Naive thymus-derived CD4-positive, alpha-beta T cell (primary cell): ENCODE measurements around the gene VSIG10. TPM values are rescaled to one million over a fixed set of nuclear protein-coding genes. Genes with fewer than 3 reads are reported as not detected.

Experiments used
- ATAC-seq: fragments of 150-1000 bp; cut with Tn5 transposase; 2 replicates; pipeline ENCODE4 v1.10.0; 2021; ENCODE audit warnings: mild to moderate bottlenecking, moderate library complexity
- CTCF ChIA-PET: fragments of 350-600 bp; sonication (Branson Sonifier 250); formaldehyde crosslinking; loops from one replicate; lab custom pipeline; 2021; ENCODE audit warnings: antibody characterized with exemption; lab: Charles Lee
- POLR2A ChIA-PET: fragments of 350-600 bp; sonication (Branson Sonifier 250); formaldehyde crosslinking; loops from one replicate; lab custom pipeline; 2021; ENCODE audit warnings: antibody characterized with exemption, inconsistent platforms; lab: Charles Lee
- DNase-seq, 9 donors: peaks; one replicate each; pipeline versions ENCODE4 v3.0.0 to v3.0.0-alpha.2; 2020 to 2022; ENCODE audit warnings: mixed read lengths in 1 of 9
- H3K27ac ChIP-seq: one replicate; pipeline ENCODE4 v1.7.0; 2013; ENCODE audit warnings: mild to moderate bottlenecking, low read depth, low read length, moderate library complexity
- H3K27me3 ChIP-seq, 2 donors: one replicate each; pipeline ENCODE4 v1.7.0; 2013; ENCODE audit warnings: low read length in 2 of 2, mild to moderate bottlenecking in 2 of 2, moderate library complexity in 2 of 2; ENCODE audit not compliant: control insufficient read depth in 2 of 2, insufficient read depth in 2 of 2
- H3K36me3 ChIP-seq, 3 experiments: 1 replicate in 2 of 3; 2 replicates in 1 of 3; pipeline ENCODE4 v1.7.0; 2013; ENCODE audit warnings: low read length in 3 of 3, mild to moderate bottlenecking in 3 of 3, moderate library complexity in 1 of 3; ENCODE audit not compliant: insufficient read depth in 3 of 3, control insufficient read depth in 2 of 3
- H3K4me1 ChIP-seq, 2 donors: one replicate each; pipeline ENCODE4 v1.7.0; 2013; ENCODE audit warnings: low read length in 2 of 2, mild to moderate bottlenecking in 2 of 2, moderate library complexity in 1 of 2; ENCODE audit not compliant: control insufficient read depth in 2 of 2, insufficient read depth in 2 of 2
- H3K4me3 ChIP-seq: 2 replicates; pipeline ENCODE4 v1.7.0; 2013; ENCODE audit warnings: mild to moderate bottlenecking, low read length
- H3K9me3 ChIP-seq, 3 experiments: 1 replicate in 2 of 3; 2 replicates in 1 of 3; pipeline ENCODE4 v1.7.0; 2013; ENCODE audit warnings: low read length in 3 of 3; ENCODE audit not compliant: control insufficient read depth in 2 of 3
- H3K27ac Mint-ChIP-seq, 9 donors: one replicate each; pipeline ENCODE4 v1.8.0; 2020 to 2022; ENCODE audit warnings: mixed read lengths in 9 of 9, mild to moderate bottlenecking in 8 of 9, moderate library complexity in 5 of 9, inconsistent platforms in 2 of 9
- H3K27me3 Mint-ChIP-seq, 5 donors: one replicate each; pipeline ENCODE4 v1.8.0; 2021 to 2022; ENCODE audit warnings: mixed read lengths in 5 of 5, mild to moderate bottlenecking in 1 of 5
- H3K36me3 Mint-ChIP-seq, 5 donors: one replicate each; pipeline ENCODE4 v1.8.0; 2020 to 2022; ENCODE audit warnings: mixed read lengths in 5 of 5, mild to moderate bottlenecking in 3 of 5, inconsistent platforms in 1 of 5
- H3K4me1 Mint-ChIP-seq, 7 donors: one replicate each; pipeline ENCODE4 v1.8.0; 2020 to 2022; ENCODE audit warnings: mixed read lengths in 7 of 7, mild to moderate bottlenecking in 3 of 7, inconsistent platforms in 1 of 7
- H3K4me3 Mint-ChIP-seq, 10 donors: one replicate each; pipeline ENCODE4 v1.8.0; 2020 to 2022; ENCODE audit warnings: mild to moderate bottlenecking in 10 of 10, mixed read lengths in 10 of 10, moderate library complexity in 6 of 10, inconsistent platforms in 2 of 10
- H3K9me3 Mint-ChIP-seq, 11 donors: one replicate each; pipeline ENCODE4 v1.8.0; 2020 to 2022; ENCODE audit warnings: mixed read lengths in 11 of 11, mild to moderate bottlenecking in 4 of 11, inconsistent platforms in 1 of 11, moderate library complexity in 1 of 11
- intact Hi-C, 2 donors: fragments of 100-400 bp; cut with micrococcal nuclease; formaldehyde crosslinking; loops; one replicate each; pipeline ENCODE4 v1.15.1; 2023
- polyA plus RNA-seq, 2 donors: library from polyadenylated mRNA; unstranded; fragments of 300-500 nt; fragmentation: Illumina TruSeq; gene quantifications; one replicate each; pipeline ENCODE4 v1.2.3, GENCODE V29; 2021
- total RNA-seq, 6 experiments: library from RNA in 5 of 6; stranded (reverse) in 5 of 6; gene quantifications; 1 replicate in 5 of 6; 2 replicates in 1 of 6; pipeline ENCODE4 v1.2.3 and lab custom pipeline; 2021 to 2026

The VSIG10 gene
- total and polyA plus RNA-seq, 7 experiments from 2014 or later: 1.5 to 8.5 (median 5.3) TPM

- DNase-seq (peak in 8 of 9 donors; percentile 17 to 57 (median 26)), ATAC-seq (peak; percentile 55)
- Histone ChIP-seq H3K27ac (peak overlapping the region; percentile 80), H3K4me3 (peak overlapping the region; percentile 69), H3K36me3 (peaks cover 0 to 8% (median 0%) of the 10 kb centered on the region in 3 experiments), H3K9me3 (no peaks in the 10 kb centered on the region), H3K4me1 (peaks cover 13 to 27% of the 10 kb centered on the region in 2 donors), H3K27me3 (no peaks in the 10 kb centered on the region)
- intact Hi-C loops: loop anchor here (1.0 to 10.0 kb wide), 12 partner anchors 42 to 1784 kb away; partner anchors contain the start of genes RFC5 (in 2 of the 2), FBXO21 (in 1 of the 2), MED13L (in 1 of the 2) and PEBP1 (in 1 of the 2)
- peaks cover 42 to 63% (median 56%) of the 10 kb centered on the region in 7 donors for H3K4me1 Mint-ChIP-seq
- H3K36me3 Mint-ChIP-seq: peaks cover 0 to 3% (median 0%) of the 10 kb centered on the region in 5 donors
- no peaks in the 10 kb centered on the region for H3K27me3 Mint-ChIP-seq
- POLR2A ChIA-PET: interaction anchor here (0.5 to 2.3 kb wide), 5 partner anchors 8 to 312 kb away, joined by 3 to 9 read pairs (median 3); partner anchors contain the start of genes RFC5 and TAOK3
- peak overlapping the region; percentile 91 to 96 (median 93) for H3K27ac Mint-ChIP-seq
- peaks cover 0 to 1% (median 0%) of the 10 kb centered on the region in 11 donors for H3K9me3 Mint-ChIP-seq
- H3K4me3 Mint-ChIP-seq: peak overlapping the region; percentile 80 to 100 (median 91)
- CTCF ChIA-PET: interaction anchor here (1.0 to 1.3 kb wide), 2 partner anchors 7 to 31 kb away, joined by 3 to 4 read pairs; no protein-coding TSS in a partner anchor
Measured at GRCh38 chr12:118060301-118061010, 43.4 kb downstream of the VSIG10 start.

GRCh38 chr12:118059341-118060191 lies 44.2 kb downstream of the VSIG10 start:
- Histone ChIP-seq H3K4me1 (peaks cover 13 to 18% of the 10 kb centered on the region in 2 donors), H3K27ac (peak overlapping the region; percentile 80), H3K36me3 (peaks cover 0 to 8% (median 0%) of the 10 kb centered on the region in 3 experiments), H3K9me3 (no peaks in the 10 kb centered on the region), H3K4me3 (peak overlapping the region; percentile 69), H3K27me3 (no peaks in the 10 kb centered on the region)
- ChIA-PET CTCF (interaction anchor here (1.3 kb wide), 1 partner anchor 8 kb away, joined by 4 read pairs; no protein-coding TSS in a partner anchor), POLR2A (interaction anchor here (0.5 to 2.3 kb wide), 4 partner anchors 9 to 282 kb away, joined by 3 to 9 read pairs (median 4); partner anchors contain the start of gene RFC5)
- Mint-ChIP-seq H3K27me3 (no peaks in the 10 kb centered on the region), H3K4me1 (peaks cover 36 to 59% (median 51%) of the 10 kb centered on the region in 7 donors), H3K9me3 (peaks cover 0 to 2% (median 0%) of the 10 kb centered on the region in 11 donors), H3K36me3 (peaks cover 0 to 3% (median 0%) of the 10 kb centered on the region in 5 donors), H3K4me3 (peak overlapping the region; percentile 80 to 100 (median 91)), H3K27ac (peak overlapping the region; percentile 91 to 96 (median 93))
- no peak for ATAC-seq
- no peak for DNase-seq
- intact Hi-C loops: loop anchor here (1.0 to 10.0 kb wide), 11 partner anchors 43 to 1783 kb away; partner anchors contain the start of genes FBXO21 (in 1 of the 2), MED13L (in 1 of the 2), PRKAB1 (in 1 of the 2) and RFC5 (in 1 of the 2)

GRCh38 chr12:118058881-118059280 lies 44.9 kb downstream of the VSIG10 start:
- Mint-ChIP-seq H3K27ac (peak overlapping the region in 7 of 9 donors; percentile 46 to 96 (median 93)), H3K9me3 (peaks cover 0 to 2% (median 0%) of the 10 kb centered on the region in 11 donors), H3K36me3 (peaks cover 0 to 3% (median 0%) of the 10 kb centered on the region in 5 donors), H3K4me1 (peaks cover 33 to 52% (median 44%) of the 10 kb centered on the region in 7 donors), H3K4me3 (peak overlapping the region in 4 of 10 donors; percentile 80 to 96 (median 88)), H3K27me3 (no peaks in the 10 kb centered on the region)
- Histone ChIP-seq H3K27me3 (no peaks in the 10 kb centered on the region), H3K27ac (peak overlapping the region; percentile 80), H3K9me3 (no peaks in the 10 kb centered on the region), H3K4me1 (peaks cover 12 to 16% of the 10 kb centered on the region in 2 donors), H3K4me3 (no peak overlapping the region), H3K36me3 (peaks cover 0 to 8% (median 0%) of the 10 kb centered on the region in 3 experiments)
- CTCF ChIA-PET: interaction anchor here (1.3 kb wide), 1 partner anchor 9 kb away, joined by 4 read pairs; no protein-coding TSS in a partner anchor
- no peak for ATAC-seq
- POLR2A ChIA-PET: interaction anchor here (0.7 to 2.3 kb wide), 2 partner anchors 9 to 42 kb away, joined by 3 to 9 read pairs; partner anchors contain the start of gene RFC5
- intact Hi-C loops: no loop called here
- no peak for DNase-seq

GRCh38 chr12:118058227-118058626 lies 45.6 kb downstream of the VSIG10 start:
- ATAC-seq (no peak), DNase-seq (no peak)
- peaks cover 0 to 9% (median 2%) of the 10 kb centered on the region in 5 donors for H3K36me3 Mint-ChIP-seq
- H3K9me3 Mint-ChIP-seq: peaks cover 0 to 2% (median 0%) of the 10 kb centered on the region in 11 donors
- Histone ChIP-seq H3K9me3 (no peaks in the 10 kb centered on the region), H3K4me1 (peaks cover 12 to 21% of the 10 kb centered on the region in 2 donors), H3K27me3 (no peaks in the 10 kb centered on the region), H3K36me3 (peaks cover 0 to 8% (median 0%) of the 10 kb centered on the region in 3 experiments), H3K27ac (no peak overlapping the region), H3K4me3 (no peak overlapping the region)
- ChIA-PET CTCF (no interaction called here), POLR2A (interaction anchor here (0.6 kb wide), 1 partner anchor 10 kb away, joined by 6 read pairs; no protein-coding TSS in a partner anchor)
- no peaks in the 10 kb centered on the region for H3K27me3 Mint-ChIP-seq
- H3K27ac Mint-ChIP-seq: peak overlapping the region in 7 of 9 donors; percentile 40 to 96 (median 93)
- H3K4me1 Mint-ChIP-seq: peaks cover 34 to 50% (median 40%) of the 10 kb centered on the region in 7 donors
- intact Hi-C loops: no loop called here
- no peak overlapping the region for H3K4me3 Mint-ChIP-seq

- Histone ChIP-seq H3K4me1 (peaks cover 12 to 27% of the 10 kb centered on the region in 2 donors), H3K27ac (no peak overlapping the region), H3K9me3 (no peaks in the 10 kb centered on the region), H3K4me3 (no peak overlapping the region), H3K27me3 (no peaks in the 10 kb centered on the region), H3K36me3 (peaks cover 0 to 21% (median 0%) of the 10 kb centered on the region in 3 experiments)
- H3K27ac Mint-ChIP-seq: peak overlapping the region in 5 of 9 donors; percentile 28 to 69 (median 55)
- H3K36me3 Mint-ChIP-seq: peaks cover 4 to 23% (median 15%) of the 10 kb centered on the region in 5 donors
- peaks cover 0 to 2% (median 0%) of the 10 kb centered on the region in 11 donors for H3K9me3 Mint-ChIP-seq
- DNase-seq: no peak
- peaks cover 22 to 44% (median 37%) of the 10 kb centered on the region in 7 donors for H3K4me1 Mint-ChIP-seq
- ChIA-PET CTCF (interaction anchor here (0.7 to 2.2 kb wide), 2 partner anchors 9 to 179 kb away, joined by 5 to 10 read pairs; no protein-coding TSS in a partner anchor), POLR2A (interaction anchor here (1.2 to 1.6 kb wide), 2 partner anchors 9 to 80 kb away, joined by 4 read pairs; partner anchors contain the start of gene PEBP1)
- H3K4me3 Mint-ChIP-seq: no peak overlapping the region
- intact Hi-C loops: loop anchor here in 1 of 2 donors (1.0 kb wide), 1 partner anchor 181 kb away; no protein-coding TSS in a partner anchor
- H3K27me3 Mint-ChIP-seq: no peaks in the 10 kb centered on the region
- no peak for ATAC-seq
Measured at GRCh38 chr12:118055865-118056773, 47.7 kb downstream of the VSIG10 start.
